BJ (cell line): ENCODE data around the gene IRF6. TPM values are rescaled to one million over a fixed set of nuclear protein-coding genes. Genes with fewer than 3 reads are reported as not detected.

ENCODE experiments used
- CTCF ChIA-PET: fragments of 350-600 bp; formaldehyde crosslinking; extraction: SDS; loops from one replicate; lab custom pipeline; 2021; ENCODE audit warnings: antibody characterized with exemption, inconsistent platforms; lab: Yijun Ruan, JAX
- POLR2A ChIA-PET: fragments of 300-600 bp; sonication (Branson Sonifier 250); formaldehyde crosslinking; extraction: SDS; loops from one replicate; lab custom pipeline; 2021; ENCODE audit warnings: antibody characterized with exemption; lab: Charles Lee
- DNase-seq: peaks from one replicate; pipeline ENCODE4 v3.0.0-alpha.2; 2011; ENCODE audit warnings: low read depth
- H3K27me3 ChIP-seq: 2 replicates; pipeline ENCODE4 v1.6.0; 2011; ENCODE audit warnings: low read length; ENCODE audit not compliant: control insufficient read depth, insufficient read depth
- H3K36me3 ChIP-seq: 2 replicates; pipeline ENCODE4 v1.5.1; 2011; ENCODE audit warnings: low read length; ENCODE audit not compliant: control insufficient read depth, insufficient read depth
- H3K4me3 ChIP-seq: 2 replicates; pipeline ENCODE4 v1.5.1; 2011; ENCODE audit warnings: low read depth, mild to moderate bottlenecking, control low read depth, low read length
- polyA plus RNA-seq: library from polyadenylated mRNA; depleted of rRNA; stranded (reverse); fragments of >200 nt; gene quantifications from 2 replicates; pipeline ENCODE4 v1.2.3, GENCODE V29; 2011
- TF ChIP-seq, protein P1 (sequence below): IDR thresholded peaks from 2 replicates; pipeline ENCODE4 v1.5.1; 2011; ENCODE audit warnings: low read depth, mild to moderate bottlenecking, control low read depth, inconsistent platforms, low read length, moderate library complexity; ENCODE audit not compliant: insufficient read depth

The IRF6 gene
- polyA plus RNA-seq, 1 experiment, result 1.7 TPM

DNA sequence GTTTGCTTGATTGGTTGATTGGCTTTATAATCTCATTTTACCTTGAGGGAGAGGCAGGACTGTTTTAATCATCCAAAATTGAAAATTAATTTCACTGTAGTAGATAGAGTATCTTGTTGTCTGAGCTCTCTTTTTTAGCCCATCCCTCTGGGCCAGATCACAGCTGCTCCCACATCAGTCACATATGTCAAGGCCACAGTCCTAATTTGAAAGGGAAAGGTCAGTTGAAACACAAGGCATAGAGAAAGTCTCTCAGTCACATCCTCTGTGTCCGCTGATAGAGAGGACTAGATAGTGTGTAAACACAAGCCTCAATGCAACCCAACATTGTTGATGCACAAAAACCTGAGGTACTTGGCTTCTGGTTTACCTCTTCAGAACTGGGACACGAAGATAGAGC, 28.4 kb downstream of the IRF6 start:
- CTCF ChIA-PET, result no interaction called here
- Histone ChIP-seq H3K36me3 (peaks cover 2% of the 10 kb centered on the region; the same call in 1 of the 2 replicates), H3K4me3 (no peak overlapping the region), H3K27me3 (no peaks in the 10 kb centered on the region)
- POLR2A ChIA-PET, result no interaction called here
- TF ChIP-seq, protein P1, sequence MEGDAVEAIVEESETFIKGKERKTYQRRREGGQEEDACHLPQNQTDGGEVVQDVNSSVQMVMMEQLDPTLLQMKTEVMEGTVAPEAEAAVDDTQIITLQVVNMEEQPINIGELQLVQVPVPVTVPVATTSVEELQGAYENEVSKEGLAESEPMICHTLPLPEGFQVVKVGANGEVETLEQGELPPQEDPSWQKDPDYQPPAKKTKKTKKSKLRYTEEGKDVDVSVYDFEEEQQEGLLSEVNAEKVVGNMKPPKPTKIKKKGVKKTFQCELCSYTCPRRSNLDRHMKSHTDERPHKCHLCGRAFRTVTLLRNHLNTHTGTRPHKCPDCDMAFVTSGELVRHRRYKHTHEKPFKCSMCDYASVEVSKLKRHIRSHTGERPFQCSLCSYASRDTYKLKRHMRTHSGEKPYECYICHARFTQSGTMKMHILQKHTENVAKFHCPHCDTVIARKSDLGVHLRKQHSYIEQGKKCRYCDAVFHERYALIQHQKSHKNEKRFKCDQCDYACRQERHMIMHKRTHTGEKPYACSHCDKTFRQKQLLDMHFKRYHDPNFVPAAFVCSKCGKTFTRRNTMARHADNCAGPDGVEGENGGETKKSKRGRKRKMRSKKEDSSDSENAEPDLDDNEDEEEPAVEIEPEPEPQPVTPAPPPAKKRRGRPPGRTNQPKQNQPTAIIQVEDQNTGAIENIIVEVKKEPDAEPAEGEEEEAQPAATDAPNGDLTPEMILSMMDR, result no peak
- no peak for DNase-seq

DNA sequence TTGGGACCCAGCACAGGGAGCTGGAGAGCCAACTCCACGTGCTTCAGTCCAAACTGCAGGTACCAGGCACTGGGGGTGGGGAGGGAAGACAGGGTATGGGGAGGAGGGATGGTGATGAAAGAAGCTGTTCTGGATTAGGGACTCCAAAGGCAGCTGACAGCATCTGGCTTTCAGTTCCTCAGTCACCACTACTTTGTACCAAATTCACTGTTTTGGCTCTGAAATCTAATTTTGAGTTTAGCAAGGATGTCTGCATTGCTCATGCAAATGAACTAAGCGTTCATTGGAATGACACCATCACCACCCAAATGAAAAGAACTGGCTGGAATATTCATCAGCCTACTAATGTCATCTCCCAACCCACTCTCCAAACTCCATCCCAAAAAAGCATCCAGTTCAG, 30.3 kb downstream of the IRF6 start:
- DNase-seq, result no peak
- ChIA-PET CTCF (interaction anchor here (1.1 to 2.5 kb wide), 3 partner anchors 10 to 15 kb away, joined by 3 to 7 read pairs (median 4); no protein-coding TSS in a partner anchor), POLR2A (no interaction called here)
- Histone ChIP-seq H3K4me3 (no peak overlapping the region), H3K27me3 (no peaks in the 10 kb centered on the region), H3K36me3 (no peaks in the 10 kb centered on the region)
- TF ChIP-seq, protein P1, result no peak

DNA sequence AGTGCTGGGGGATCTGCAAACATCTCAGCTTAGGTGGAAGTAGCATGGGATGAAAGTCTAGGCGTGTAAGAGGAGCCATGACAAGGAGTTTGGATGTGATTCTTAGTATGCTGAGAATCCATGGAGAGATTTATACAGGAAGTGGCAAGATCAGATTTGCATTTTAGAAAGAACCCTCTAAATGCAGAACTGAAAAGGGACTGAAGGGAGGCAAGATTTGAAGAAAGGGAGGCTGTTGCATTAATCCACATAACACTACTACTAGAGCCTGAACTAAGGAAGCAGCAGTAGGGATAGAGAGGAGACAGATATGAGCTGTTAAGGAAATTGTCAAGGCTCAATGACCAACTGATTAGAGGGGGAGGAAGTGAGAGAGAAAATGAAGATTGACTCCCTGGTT, 31.4 kb downstream of the IRF6 start:
- ChIA-PET CTCF (interaction anchor here (1.0 to 2.5 kb wide), 3 partner anchors 8 to 27 kb away, joined by 4 to 7 read pairs (median 4); no protein-coding TSS in a partner anchor), POLR2A (no interaction called here)
- DNase-seq, result no peak
- Histone ChIP-seq H3K36me3 (no peaks in the 10 kb centered on the region), H3K4me3 (no peak overlapping the region), H3K27me3 (no peaks in the 10 kb centered on the region)
- TF ChIP-seq, protein P1, result no peak

DNA sequence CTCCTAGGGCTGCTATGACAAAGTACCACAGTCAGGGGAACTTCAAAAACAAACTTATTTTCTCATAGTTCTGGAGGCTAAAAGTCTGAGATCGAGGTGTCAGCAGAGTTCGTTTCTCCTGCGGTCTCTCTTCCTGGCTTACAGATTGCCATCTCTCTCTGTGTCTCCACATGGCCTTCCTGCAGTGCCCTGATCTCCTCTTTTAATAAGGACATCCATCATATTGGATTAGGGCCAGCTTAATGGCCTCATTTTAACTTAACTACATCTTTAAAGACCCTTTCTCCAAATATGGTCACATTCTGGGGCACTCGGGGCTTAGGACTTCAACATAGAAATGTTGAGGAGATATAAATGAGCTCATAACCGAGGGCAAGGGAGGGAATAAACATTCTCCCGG, 33.8 kb downstream of the IRF6 start:
- ChIA-PET CTCF (interaction anchor here (0.6 kb wide), 1 partner anchor 334 kb away, joined by 5 read pairs; no protein-coding TSS in a partner anchor), POLR2A (no interaction called here)
- no peak overlapping the region for H3K4me3 ChIP-seq
- no peaks in the 10 kb centered on the region for H3K27me3 ChIP-seq
- DNase-seq, result no peak
- H3K36me3 ChIP-seq, result no peaks in the 10 kb centered on the region
- TF ChIP-seq, protein P1, result no peak

DNA sequence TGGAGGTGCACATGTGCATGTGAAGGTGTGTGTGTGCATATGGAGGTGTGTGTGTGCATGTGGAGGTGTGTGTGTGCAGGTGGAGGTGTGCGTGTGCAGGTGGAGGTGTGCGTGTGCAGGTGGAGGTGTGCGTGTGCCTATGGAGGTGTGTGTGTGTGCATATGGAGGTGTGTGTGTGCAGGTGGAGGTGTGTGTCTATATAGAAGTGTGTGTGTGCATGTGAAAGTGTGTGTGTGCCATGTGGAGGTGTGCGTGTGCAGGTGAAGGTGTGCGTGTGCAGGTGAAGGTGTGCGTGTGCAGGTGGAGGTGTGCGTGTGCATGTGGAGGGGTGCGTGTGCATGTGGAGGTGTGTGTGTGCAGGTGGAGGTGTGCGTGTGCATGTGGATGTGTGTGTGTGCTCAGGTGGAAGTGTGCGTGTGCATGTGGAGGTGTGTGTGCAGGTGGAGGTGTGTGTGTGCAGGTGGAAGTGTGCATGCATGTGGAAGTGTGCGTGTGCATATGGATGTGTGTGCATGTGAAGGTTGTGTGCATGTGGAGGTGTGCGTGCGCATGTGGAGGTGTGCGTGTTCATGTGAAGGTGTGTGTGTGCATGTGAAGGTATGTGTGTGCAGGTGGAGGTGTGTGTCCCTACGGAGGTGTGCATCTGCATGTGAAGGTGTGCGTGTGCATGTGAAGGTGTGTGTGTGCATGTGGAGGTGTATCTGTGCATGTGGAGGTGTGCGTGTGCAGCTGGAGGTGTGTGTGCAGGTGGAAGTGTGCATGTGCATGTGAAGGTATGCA, 35.1 kb downstream of the IRF6 start:
- ChIA-PET POLR2A (no interaction called here), CTCF (no interaction called here)
- TF ChIP-seq, protein P1, result no peak
- Histone ChIP-seq H3K4me3 (no peak overlapping the region), H3K27me3 (no peaks in the 10 kb centered on the region; the same call in 1 of the 2 replicates), H3K36me3 (no peaks in the 10 kb centered on the region)
- DNase-seq, result no peak
